Endometrium (tissue), 2 donors: ENCODE results near the gene FRY.
A peak's percentile ranks its signal among the peaks of the same experiment; 100 is the strongest.

Experiments
- FAIRE-seq: peaks from 2 replicates; lab custom pipeline; 2012; peaks lifted over from hg19 to GRCh38; lab: Jason Lieb, UNC
- donor health status: control.
- donor health status: control.

FRY gene

GRCh38 chr13:32261567-32261966 lies 230.0 kb downstream of the FRY start:
- FAIRE-seq: peak; percentile 83

DNA sequence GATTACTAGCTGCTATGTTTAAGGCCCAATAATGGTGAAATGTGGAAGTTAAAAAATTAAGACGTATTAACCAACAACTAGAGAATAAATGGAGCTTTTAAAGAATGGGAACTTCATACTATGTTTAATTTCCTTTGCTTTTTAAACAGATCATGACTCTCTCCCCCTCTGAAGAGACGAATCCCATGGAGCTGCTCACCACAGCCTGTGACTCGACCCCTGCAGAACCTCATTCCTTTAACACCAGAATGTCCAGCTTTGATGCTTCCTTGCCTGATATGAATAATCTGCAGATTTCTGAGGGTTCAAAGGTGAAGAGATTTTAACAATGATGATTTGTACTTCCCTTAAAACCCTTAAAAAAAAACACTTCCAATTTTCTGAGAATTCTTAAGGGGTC lies 230.6 kb downstream of the FRY start:
- no peak for FAIRE-seq

GRCh38 chr13:32262619-32263018 lies 231.0 kb downstream of the FRY start:
- FAIRE-seq: no peak

- FAIRE-seq: no peak
Observed at GRCh38 chr13:32264407-32264806, 232.8 kb downstream of the FRY start.

DNA sequence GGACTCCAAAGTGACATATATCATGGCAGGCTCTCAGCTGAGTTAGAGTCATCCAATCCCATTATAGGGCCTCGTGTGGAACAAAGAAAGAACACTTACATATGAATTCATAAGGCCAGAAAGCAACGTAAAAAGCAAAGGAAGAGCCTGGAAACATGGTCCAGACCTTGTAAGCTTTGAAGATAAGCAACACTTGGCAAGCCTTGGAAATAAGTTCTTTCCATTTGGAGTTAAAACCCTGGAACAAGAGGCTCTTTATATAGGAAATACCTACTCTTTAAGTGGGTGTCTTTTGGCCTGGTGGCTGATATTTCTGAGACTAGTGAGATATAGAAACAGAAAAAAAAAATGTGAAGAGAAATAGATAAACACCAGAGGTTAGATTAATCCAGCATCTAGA lies 234.2 kb downstream of the FRY start:
- no peak for FAIRE-seq

DNA sequence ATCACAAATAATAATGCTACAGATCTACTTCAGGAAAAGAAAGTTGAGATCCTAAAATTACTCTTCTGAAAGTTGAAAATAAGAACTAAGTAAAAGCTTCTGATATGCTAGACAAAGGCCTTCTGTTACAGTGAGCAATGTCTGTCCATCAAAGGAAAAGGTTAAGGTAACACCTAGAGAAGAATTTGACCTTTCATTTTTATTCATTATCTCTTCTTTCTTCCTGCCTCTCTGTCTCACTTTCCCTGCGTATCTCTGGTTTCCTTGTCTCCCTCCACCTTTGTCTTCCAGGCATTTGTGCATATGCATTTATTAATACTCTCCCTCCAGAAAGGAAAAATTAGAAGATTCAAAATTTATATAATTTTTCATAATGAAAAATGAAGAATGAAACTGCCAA lies 234.6 kb downstream of the FRY start:
- no peak for FAIRE-seq

- no peak for FAIRE-seq
Observed at GRCh38 chr13:32267836-32268439, 236.4 kb downstream of the FRY start.

DNA sequence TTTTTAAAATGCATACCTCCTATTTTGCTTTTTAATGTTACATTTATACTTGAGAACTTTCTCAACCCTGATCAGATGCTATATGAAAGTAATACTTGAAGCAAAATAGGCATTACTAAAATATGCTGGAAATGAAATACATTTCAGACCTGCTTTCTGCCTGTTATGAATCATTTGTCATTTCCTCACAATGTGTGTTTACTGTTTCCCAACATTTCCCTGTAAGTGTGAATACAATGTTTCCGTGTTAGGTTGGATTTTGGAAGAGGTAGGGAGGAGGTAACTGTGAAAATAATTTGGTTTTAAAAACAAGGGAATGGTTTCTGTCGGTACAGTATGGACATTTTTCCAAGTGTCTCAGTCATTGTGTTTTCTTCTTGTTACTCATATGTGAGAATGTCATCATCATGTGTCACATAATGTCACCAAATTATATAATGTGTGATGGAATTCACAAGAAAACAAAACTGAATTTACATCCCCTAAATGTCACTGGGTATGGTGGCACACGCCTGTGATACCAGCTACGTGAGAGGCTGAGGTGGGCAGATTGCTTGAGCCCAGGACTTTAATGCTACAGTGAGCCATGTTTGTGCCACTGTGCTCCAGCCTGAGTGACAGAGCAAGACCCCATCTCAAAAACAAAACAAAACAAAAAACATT lies 240.6 kb downstream of the FRY start:
- FAIRE-seq: no peak

GRCh38 chr13:32277839-32278238 lies 246.3 kb downstream of the FRY start:
- FAIRE-seq: no peak

- FAIRE-seq: no peak
Observed at GRCh38 chr13:32278426-32278825, 246.9 kb downstream of the FRY start.

DNA sequence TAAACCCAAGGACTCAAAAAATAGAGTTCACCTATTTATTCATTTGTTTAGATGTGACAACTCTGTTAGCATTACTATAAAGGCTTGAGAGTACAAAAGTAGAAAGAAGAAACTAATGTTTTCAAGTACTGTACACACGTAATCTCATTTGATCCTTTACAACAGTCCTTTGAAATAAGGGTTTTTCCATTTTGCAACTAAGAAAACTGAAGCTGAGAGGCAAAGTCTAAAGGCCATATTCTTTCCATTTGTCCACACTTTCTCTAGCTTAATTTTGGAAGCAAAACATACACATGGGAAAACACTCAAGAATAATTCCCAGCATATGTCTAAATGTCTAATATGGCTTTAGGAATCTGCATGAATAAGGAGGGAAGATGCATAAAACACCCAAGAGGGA lies 249.5 kb downstream of the FRY start:
- FAIRE-seq: no peak

DNA sequence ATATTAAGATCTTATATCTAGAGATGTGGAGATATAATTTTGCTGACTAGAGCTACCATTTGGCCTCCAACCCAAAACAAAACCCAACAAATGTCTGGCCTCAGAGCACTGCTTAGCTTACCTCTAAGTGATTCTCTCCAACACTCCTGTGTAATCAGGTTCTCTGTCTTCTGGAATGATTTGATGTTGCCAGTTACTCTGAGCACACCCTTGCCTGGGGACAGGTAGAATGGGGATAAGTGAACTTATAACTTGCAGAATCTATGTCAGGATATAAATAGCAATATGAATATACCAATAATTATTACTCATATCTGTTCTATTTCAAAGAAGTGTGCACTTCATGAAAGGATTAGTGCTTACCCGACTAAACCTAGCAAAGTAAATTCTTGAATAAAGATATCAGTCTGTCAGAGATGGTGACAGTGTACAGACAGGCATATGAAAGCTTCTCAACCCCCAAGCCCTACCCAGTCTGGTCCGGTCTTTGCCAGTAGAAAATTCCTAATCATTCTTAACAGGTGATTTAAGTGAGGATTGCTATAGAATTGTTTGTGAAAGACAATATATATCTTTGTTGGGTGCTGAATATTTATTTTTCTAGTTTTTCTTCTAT lies 250.6 kb downstream of the FRY start:
- FAIRE-seq: no peak

DNA sequence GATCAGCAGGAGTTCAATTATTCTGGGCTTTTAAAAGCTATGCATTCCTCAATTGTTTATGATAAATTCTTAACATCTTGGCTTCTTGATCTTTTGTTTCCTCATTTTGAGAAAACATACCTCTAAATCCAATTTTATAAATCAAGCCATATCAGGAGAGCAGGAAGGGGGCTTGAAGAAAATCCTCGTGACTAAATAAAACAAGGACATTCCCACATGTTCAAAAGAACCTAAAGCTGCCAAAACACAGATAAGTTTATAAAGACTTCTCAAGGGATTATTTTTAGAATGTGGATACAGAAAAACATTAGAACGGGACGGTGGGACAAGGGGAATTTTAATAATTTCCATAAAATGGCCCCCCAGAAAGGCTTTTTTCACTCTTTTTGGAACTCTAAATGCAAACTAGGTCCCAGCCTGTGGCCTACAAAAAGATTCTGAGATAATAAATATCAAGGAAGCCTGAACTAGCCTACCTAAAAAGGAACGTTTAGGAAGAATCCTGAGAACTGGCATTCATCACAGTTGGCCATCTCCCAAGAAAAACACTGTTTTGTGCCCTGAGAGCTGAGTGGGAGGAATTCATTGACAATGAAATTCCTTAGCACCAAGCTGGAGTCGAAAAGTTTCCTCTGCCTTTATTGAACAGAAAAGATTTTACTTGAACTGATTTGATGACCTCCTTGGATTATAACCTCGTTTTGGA lies 253.5 kb downstream of the FRY start:
- FAIRE-seq: peak; percentile 48

GRCh38 chr13:32285633-32285965 lies 254.0 kb downstream of the FRY start:
- no peak for FAIRE-seq

DNA sequence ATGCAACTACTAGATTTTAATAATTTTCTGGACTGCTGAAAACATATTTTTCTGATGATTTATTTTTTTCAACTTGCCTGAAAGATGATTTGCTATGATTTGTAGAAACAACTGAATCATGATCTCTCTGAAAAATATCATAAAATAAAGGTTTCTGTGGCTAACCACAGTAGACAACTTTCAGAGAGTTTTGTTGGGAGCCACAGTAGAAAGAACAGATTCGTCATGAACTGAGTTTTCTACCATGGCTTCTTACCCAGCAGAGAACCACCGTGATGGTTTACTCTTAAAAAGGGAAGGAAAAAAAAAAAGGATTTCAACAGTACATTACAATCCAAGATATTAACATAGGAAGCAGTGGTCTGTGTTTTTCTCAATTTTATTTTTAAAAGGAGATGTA lies 265.6 kb downstream of the FRY start:
- FAIRE-seq: no peak

- FAIRE-seq: no peak
Observed at GRCh38 chr13:32298695-32299094, 267.1 kb downstream of the FRY start.

GRCh38 chr13:32299893-32300292 lies 268.3 kb downstream of the FRY start:
- no peak for FAIRE-seq

GRCh38 chr13:32300406-32300805 lies 268.8 kb downstream of the FRY start:
- no peak for FAIRE-seq

- no peak for FAIRE-seq
Observed at GRCh38 chr13:32300920-32301319, 269.3 kb downstream of the FRY start.

- FAIRE-seq: no peak
Observed at GRCh38 chr13:32302461-32302860, 270.9 kb downstream of the FRY start.

- FAIRE-seq: no peak
Observed at GRCh38 chr13:32305646-32306045, 274.1 kb downstream of the FRY start.

- no peak for FAIRE-seq
Observed at GRCh38 chr13:32309312-32310133, 277.9 kb downstream of the FRY start.
